D341Med (cell line): ENCODE data around the gene RAI1.
A peak's percentile ranks its signal among the peaks of the same experiment; 100 is the strongest.
"Not testable (repeated sequence)": the region's sequence is repeated elsewhere in the genome, so short reads cannot be mapped to it uniquely, and the experiment has no call there.

ENCODE experiments used
- DNase-seq: peaks from one replicate; pipeline ENCODE4 v3.0.0; 2012; ENCODE audit warnings: low spot score

Gene RAI1

DNA sequence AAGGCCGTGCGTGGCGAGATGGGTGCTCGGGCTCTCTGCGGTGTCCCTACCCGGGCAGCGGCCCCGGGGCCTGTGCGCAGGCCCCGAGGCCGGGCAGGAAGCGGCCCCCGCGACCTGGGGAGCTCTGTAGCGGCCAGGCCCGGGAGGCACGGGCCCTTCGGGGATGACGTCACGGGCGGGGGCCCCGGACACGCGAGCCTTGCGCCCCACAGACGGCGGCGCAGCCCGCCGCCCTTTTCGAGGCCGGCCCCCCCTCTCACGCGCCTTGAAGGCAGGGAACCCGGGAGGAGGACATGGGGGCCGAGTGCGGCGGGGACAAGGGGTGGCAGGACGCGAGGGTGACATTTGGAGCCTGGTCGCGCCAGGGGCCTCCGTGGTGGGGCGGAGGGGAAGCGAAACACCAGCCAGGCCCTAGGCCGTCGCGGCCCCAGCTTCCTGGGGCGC lies 1.1 kb downstream of the RAI1 start:
- peak; percentile 55 for DNase-seq

DNA sequence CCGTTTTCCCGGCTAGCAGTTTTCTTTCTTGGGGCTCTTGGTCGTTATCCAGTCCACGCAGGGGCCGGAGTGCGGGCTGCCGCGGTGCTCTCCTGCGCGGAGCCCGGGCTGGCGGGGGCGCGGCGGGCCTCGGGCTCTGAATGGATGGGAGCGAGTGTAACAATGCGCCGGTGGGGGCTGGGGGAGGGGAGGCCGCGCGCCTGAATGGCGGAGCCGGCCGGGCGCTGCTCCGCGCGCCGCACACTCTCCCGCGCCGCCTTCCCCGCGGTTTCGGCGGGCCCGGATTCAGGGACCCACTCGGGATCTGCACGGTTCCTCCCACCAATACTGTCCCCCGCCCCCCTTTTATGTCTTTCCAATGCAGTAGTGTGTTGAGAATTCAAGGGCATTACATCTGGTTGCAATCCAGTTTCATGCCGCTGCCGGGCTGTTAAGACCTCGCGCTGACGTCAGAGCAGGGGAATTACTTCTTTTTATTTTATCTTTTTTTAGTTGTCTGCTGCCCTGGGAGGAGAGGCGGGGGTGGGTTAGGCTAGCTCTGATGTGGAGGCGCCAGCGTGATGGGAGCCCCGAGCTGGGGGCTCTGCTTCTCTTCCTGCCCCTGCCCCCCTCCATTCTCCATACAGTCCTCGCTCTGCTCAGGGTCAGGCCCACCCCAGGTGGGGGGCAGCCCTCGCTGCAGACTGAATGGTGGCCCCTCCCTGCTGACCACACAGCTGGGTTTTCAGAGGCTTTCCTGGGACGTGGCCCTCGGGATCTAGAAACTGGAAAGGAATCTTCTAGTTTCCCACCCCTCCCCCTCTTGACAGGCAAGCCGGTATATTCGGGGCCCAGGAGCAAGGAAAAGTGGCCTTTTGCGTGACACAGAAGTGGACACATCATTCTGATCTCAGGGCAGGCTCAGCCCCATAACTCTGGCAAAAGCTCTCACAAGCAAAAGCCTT lies 1.8 kb downstream of the RAI1 start:
- peak; percentile 79 for DNase-seq

DNA sequence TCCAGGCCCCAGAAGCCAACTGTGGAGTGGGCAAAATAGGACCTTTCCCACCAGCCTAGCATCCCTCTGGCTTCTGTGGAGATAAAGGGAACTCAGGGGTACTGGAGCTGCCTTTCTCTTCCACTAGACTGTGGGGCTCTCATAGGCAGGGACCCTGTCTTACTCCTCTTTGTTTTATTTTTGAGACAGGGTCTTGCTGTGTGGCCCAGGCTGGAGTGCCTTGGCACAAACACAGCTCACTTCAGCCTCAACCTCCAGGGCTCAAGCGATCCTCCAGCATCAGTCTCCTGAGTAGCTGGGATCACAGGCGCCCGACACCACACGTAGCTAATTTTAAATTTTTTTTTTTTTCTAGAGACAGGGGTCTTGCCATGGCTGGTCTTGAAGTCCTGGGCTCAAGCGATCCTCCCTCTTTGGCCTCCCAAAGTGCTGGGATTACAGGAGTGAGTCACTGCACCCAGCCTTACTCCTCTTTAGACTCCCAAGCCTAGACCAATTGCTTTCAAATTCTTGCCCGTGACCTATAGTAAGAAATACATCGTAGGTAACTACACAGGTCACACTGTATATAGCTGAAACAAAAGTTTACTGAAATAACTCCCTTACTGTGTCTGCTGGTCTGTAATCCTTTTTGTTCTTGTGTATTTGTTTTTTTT lies 2.6 kb downstream of the RAI1 start:
- DNase-seq: no peak

DNA sequence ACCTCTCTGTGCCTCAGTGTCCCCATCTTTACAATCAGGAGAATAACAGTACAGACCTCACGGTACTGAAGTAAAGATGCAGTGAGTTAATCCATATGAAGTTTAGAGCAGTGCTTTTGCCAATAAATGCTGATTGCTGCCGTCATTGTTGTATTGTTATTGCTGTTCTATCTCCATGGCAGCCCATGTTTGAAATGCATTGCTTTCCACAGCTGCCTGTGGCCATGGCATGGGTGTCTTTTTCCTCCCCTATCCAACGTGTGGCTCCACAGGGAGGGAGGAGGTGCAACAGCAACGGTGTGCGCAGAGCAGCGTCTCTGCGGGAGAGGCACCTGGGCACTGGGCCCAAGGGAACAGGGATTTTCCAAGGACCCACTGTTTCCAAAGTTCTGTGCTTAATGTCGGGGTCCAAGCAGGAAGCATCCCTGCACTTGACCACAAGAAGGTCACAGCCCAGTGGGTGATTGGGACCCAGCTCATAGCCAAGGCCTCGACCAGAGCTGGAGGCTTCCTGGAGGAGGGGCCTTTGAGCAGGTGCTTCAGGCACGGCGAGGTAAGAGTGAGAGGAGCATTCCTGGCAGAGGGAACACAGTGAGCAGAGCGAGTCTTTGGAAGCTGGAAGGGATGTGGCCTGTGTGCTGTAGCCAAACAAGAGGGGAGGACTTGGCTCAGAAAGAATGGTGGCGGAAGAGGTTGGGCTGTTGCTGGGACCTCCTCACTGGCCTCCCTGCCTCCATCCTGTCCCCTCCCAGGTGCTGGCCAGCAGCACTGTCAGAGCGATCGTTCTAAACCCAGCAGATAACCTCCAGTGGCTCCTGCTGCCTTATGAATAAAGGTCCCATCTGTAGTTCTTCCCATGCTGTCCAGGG lies 3.9 kb downstream of the RAI1 start:
- DNase-seq: no peak

DNA sequence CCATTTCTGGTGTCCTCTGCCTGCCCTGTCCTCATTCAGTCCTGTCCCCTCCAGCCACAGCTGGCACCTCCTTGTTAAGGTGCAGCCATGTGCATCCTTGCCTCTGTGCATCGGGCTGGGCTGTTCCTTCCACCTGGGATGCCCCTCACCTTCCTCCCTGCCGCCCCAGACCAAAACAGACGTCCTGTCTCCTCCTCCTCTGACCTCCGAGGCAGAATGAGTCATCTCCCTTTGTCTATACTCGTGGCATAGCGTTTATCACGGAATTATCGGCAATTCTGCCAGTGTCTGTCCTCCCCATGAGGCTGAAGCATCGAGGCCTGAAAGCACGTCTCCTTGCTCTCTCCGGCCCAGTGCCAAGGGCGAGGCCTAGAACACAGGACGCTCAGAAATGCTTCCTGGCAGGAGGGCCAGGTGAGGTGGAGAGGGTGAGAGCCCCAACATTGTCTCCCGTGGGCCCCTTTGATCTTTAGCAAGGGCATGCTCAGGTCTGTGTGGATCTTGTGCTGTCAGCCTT lies 4.6 kb downstream of the RAI1 start:
- no peak for DNase-seq

DNA sequence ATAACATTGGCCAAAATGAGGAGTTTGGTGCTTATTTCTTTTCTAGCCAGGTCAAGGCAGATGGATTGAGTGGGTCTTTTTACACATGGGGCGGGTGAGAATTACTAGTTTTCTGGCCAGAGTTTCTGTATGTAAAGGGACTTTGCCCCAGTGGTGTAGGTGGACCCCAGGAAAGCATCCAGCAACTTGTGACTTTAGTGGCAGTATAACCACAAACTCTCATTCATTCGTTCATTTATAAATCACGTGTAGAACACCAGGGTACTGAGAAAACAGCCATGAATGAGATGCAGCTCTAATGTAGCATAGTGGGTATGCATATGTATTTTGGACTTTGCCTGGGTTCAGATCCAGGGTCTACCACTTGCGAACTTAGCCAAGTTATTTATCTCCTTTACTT lies 8.1 kb downstream of the RAI1 start:
- DNase-seq: no peak

DNA sequence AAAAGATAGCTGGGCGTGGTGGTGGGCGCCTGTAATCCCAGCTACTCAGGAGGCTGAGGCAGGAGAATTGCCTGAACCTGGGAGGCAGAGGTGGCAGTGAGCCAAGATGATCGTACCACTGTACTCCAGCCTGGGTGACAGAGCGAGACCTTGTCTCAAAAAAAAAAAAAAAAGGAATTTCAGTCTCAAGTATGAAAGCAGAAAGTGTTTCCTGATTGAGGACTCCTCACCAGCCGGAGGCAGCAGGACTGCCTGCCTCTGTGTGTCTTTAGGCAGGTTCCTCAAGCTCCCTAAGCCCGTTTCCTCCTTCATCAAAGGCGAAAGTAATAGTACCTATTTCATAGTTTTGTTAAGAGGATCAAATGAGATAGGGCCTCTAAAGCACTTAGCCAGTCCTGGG lies 9.0 kb downstream of the RAI1 start:
- not testable (repeated sequence) for DNase-seq

DNA sequence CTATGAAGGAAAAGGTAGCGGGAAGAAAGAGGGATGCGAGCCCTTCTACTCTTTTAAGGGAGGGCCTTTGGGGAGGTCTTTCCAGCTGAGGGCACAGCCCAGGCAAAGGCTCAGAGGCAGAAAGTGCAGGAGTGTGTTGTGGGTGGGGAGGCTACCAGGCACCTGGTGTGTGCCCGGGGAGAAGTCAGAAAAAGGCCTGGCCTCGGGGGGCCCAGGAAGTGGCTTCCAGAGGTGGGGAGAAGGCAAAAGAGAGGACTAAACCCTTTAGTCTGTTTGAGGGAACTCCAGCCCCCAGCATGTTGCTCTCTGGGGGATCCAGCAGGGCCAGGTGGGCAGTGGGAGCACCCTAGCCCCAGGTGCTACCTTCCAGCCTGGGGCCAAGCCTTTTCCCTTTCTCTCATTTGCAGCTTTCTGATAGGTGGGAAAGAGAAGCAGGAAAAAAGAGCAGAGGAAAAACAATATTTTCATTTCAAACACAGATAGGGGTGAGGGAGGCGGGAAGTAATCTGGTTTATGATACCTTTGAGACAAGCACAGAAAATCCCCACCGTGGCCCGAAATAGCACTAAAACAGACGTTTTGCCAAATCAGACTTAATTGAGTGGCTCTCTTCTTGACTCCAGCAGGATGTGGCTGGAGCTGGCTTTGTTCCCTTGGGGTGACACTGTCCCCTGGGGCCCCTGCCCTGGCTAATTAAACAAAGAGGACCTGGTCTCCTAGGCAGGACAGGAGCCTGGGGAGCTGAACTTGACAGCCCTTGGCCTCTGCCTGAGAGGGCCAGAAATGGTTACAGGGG lies 10.4 kb downstream of the RAI1 start:
- no peak for DNase-seq

DNA sequence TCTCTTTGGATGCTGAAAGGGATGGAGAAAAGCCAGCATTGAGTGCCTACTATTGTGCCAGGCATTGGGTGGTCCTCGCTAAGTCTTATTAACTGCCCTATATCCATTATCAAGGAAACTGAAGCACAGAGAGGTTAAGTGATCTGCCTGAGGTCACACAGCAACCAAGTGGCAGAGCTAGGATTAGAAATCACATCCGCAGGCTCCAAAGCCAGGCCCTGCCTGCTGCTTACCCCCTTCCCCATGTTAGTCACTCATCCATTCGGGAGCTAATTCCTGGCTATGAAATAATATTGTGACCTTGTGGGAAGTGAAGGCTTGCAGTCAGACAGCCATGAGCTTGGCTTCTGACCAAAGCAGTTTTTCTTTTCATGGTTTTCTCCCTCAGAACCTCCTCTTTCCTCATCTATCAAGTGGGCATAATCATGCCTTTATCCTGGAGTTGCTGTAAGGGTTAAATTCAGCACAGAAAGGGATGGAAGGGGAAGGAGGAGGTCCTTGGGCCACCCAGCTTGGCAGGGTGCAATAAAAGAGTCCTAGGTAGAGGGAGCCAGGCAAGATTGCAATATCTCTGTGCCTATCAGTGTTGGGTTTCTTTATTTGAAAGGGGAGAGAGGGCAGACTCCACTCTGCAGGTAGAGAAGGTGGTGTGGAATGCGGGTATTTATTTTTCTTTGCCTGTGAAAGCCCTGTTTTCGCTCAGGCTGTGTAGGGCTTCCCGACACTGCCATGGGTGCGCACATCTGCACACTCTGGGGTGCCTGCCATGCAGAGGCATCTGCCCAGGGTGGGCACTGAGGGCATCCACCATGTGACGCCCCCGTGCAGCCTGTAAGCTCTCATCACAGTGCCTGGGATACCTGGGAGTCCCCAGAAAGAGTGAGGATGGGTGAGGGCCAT lies 11.3 kb downstream of the RAI1 start:
- DNase-seq: no peak

DNA sequence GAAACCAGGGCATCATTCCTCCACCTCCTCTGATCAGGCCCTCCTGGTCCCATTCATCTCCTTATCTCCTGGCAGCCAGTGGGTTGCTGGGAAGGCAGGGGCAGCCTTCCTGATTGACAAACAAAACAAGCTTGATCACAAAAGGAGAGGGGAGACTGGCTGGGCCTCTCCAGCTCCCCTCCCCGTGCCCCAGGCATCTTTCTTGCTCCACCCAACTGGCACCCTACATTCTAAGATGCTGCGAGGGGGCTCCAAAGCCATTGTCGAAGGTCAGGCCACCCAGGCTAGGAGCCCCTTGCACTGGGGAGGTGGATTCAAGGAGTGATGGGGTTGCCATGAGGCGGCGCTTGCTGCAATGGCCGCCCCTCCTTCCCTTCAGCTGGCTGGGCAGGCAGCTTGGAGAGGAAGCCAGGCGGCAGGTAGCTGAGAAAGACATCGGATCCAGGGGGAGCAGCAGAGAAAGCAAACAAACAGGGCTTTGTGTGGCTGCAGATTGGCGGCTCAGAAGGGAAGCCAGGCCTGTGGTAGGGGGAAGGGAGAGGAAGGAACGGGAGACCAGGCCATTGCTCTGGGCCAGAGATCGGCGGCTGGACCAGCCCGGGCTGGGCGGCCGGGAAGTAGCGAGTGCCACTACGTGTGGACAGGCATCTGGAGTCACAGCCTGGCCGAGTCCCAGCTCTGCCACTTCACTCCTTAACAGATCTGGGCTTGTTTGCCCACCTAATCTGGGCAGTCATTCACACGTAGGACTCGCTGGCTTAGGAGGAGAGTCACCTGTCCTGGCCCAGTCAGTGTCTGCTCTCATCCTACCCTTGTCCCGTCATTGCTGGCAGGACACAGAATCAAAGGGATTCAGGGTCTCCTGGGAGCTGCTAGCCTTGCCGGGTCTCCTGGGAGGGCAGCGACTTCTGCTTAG lies 12.3 kb downstream of the RAI1 start:
- DNase-seq: peak; percentile 55

DNA sequence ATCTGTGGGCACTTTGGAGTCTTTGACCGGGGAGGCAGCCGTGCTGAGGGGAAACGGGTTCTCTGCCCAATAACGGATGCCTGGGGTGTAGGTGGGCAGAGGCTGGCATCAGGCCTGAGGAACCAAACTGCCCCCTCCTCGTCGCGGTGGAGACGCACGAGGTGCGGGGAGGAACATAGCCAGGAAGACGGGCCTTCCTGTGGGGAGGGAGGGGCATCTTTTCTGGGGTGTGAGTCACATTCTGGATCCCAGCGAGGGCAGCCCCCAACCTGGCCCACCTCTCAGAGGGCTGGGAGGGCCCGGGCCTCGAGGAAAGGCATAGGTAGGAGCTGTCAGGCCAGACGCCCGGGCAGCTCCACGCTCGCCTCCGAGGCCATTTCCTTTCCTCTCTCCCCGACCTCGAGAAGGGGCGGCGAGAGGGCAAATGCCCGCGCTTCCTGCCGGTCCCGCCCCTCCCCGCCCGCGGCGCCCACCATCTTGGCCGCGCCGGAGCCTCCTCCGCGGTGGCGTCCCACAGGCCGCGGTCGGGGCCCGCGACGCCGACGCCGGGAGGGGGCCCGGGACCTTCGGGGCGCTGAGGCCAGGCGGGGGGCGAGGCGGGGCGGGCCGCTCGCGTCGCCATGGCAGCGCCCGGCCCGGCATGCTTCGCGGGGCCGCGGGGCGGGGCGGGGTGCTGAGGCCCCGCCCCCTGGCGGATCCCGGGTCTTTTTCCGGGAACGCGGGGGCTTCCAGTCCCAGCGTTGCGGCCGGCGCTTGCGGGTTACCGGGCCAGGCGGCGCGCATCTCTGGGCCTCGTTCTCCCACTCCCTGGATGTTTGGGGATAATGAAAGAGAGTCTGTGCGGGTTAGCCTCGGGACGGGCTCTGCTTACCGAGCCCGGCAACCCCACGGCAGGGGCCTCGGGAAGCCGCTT lies 13.2 kb downstream of the RAI1 start:
- peak; percentile 84 for DNase-seq

DNA sequence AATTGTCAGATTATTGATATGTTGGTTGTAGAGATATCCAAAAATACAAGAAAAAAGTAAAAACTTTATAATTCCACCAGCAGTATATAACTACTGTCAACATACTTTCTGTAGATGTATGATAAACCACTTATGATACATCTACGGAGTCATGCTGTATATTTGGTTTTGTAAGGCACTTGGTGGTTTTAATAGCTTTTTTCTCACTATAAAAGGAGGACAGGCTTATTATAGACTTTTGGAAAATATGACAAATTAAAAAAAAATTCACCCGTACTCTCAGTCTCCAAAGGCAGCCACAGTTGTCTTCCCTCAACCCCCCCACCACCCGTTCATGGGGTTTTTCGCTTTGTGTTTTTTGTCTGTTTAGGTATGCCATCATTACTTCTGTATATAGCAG lies 14.8 kb downstream of the RAI1 start:
- no peak for DNase-seq

DNA sequence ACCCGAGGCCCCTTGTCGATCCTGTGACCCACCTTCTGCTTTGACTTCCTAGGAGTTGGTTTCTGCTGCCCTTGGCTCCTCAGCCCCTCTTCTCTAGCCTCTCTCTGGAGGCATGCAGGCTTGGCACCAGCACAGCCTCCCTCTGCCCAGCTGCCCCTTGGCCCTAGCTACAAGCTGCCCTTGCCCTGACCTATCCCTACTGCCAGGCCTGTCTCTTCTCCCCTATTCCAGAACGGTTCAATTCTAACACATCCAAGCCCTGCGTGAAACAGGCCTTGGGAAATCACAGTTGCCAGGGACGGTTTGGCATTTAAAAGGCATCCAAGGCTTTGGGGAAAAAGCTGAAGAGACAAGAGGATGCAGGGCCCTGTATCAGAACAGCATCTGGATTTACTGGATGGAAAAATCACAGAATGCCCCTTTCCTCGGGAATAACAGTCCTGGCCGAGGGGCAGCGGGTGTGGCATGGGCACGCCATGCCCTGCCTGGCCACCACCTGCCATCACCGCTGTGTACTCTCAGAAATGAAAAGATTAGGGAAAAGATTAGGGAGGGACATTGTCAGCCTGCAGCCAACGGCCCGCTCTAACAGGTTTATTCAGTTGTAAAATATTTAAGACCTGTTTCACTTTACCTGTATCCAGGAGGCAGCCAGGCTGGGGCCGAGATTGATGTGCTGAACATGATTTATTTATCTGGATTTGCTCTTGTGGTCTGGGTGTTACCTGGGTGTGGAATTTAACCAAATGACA lies 15.8 kb downstream of the RAI1 start:
- DNase-seq: no peak

DNA sequence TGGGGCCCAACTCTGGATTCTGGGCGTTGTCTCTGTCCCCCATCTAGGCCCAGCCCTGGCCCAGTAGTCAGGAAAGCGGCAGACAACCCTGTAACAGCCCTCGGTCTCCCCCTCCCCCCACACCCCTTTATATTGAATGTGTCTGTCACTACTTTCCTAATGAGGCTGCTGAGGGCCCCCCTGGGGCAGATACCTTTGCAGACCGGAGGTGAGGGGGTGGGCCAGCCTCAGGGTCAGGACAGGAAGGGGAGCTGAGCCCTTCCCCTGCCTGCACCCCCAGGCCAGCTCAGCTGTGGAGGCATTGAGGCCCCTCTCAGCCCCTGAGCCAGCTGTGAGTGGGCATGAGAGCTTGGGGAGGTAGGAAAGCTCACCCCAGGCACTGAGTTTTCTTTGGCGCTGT lies 17.1 kb downstream of the RAI1 start:
- DNase-seq: no peak

DNA sequence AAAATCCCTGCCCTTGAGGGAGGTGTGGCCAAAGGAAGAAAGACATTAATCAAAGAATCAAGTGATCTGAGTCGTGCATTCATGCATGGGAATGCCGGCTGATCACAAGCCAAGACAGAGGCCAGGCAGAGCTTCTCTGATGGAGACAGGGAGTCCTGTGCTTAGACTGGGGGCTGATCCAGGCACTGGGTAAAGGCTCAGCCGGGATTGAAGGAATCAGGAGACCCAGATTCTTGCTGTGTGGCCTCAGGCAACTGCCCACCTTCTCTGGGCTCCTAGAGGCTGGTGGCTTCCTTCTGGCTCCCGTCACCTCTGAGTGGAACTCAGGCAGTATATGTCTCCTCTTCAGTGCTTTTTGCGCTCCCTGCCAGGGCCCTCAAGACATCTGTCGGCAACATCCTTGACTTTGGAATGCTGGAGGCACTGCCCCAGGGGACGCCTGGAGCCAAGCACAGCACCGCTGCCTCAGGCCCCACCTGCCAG lies 17.7 kb downstream of the RAI1 start:
- peak; percentile 53 for DNase-seq

DNA sequence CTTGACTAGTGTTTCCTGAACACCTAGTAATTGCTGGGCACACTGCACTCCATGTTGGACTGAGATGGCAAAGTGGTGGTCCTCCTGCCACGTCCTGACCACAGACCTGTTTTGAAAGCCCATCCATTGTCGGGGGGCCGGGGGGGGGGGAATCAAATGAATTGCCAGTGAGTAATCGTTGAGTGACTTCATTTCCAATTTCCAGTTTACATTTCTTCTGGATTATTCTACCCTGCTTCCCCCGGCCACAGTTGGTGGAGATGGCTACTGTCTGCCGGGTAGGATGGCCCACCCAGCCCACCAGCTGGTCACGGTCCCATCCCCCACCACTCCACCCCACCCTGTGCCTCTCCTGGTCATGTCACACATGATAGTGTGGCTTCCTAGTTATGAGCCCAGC lies 18.2 kb downstream of the RAI1 start:
- no peak for DNase-seq

DNA sequence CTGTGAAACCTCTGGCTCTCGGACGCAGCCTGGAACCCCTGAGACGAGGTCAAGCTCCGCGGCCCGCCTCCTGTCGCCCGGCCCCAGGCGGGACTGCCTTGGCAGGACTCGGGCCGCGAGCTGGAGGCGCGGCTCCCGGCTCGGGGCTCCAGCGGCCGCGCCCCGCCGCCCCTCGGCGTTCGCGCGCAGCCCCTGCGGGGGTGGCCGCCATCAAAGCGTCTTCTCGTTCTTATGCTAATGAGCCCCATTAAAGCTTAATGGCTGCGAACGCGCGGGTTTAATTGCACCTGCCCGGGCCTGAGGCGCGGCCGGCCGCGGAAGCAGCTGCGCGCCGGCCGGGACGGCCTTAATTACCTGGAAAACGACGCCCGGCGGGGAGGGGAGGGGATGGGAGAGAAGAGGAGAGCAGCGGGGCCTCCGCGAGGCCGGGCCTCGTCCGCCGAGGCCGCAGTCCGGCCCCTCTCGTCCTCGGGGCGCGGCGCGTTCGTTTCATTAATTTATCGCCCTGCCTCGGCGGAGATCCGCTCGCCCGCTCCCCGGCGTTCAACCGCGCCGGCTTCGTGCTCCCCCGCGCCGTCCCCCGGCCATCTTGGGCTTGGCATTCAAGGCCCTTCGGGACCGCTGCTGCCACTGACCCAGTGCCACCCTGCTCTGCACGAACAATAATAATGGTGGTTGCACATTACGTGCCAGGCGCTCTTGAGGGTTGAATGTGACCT lies 19.2 kb downstream of the RAI1 start:
- DNase-seq: no peak
